HEK293 (cell line): Measurements from ENCODE around the gene IL1RL2.

Experiments used
- FEZF1 ChIP-seq: fragments of 450-650 bp; formaldehyde crosslinking; IDR thresholded peaks from 2 replicates; pipeline ENCODE4 v1.5.1; 2016; ENCODE audit warnings: missing biosample characterization, missing genetic modification characterization
- GLI2 ChIP-seq: fragments of 450-650 bp; formaldehyde crosslinking; IDR thresholded peaks from 2 replicates; pipeline ENCODE4; 2017; ENCODE audit warnings: missing biosample characterization, missing genetic modification characterization, low read depth, borderline replicate concordance
- KLF1 ChIP-seq: fragments of 450-650 bp; formaldehyde crosslinking; IDR thresholded peaks from 2 replicates; pipeline ENCODE4 v1.5.1; 2016; ENCODE audit warnings: missing biosample characterization, missing genetic modification characterization
- KLF7 ChIP-seq: fragments of 450-650 bp; formaldehyde crosslinking; IDR thresholded peaks from 2 replicates; pipeline ENCODE4 v1.5.1; 2016; ENCODE audit warnings: missing biosample characterization, missing genetic modification characterization, borderline replicate concordance
- OVOL3 ChIP-seq: fragments of 450-650 bp; formaldehyde crosslinking; IDR thresholded peaks from 2 replicates; pipeline ENCODE4 v1.5.1; 2016; ENCODE audit warnings: missing biosample characterization, missing genetic modification characterization
- REPIN1 ChIP-seq: fragments of 450-650 bp; formaldehyde crosslinking; IDR thresholded peaks from 2 replicates; pipeline ENCODE4 v1.5.1; 2017; ENCODE audit warnings: missing biosample characterization, missing genetic modification characterization, low read depth
- SP3 ChIP-seq: fragments of 450-650 bp; formaldehyde crosslinking; IDR thresholded peaks from 2 replicates; pipeline ENCODE4 v1.5.1; 2016; ENCODE audit warnings: missing biosample characterization, missing genetic modification characterization
- YY1 ChIP-seq: fragments of 450-650 bp; formaldehyde crosslinking; IDR thresholded peaks from 2 replicates; pipeline ENCODE4 v1.5.1; 2018; ENCODE audit warnings: missing biosample characterization, missing genetic modification characterization
- ZNF133 ChIP-seq: fragments of 450-650 bp; formaldehyde crosslinking; IDR thresholded peaks from 2 replicates; pipeline ENCODE4 v1.5.1; 2016; ENCODE audit warnings: missing biosample characterization, missing genetic modification characterization
- ZNF514 ChIP-seq: fragments of 450-650 bp; formaldehyde crosslinking; IDR thresholded peaks from 2 replicates; pipeline ENCODE4 v1.5.1; 2016; ENCODE audit warnings: missing biosample characterization, missing genetic modification characterization
- ZNF76 ChIP-seq: fragments of 450-650 bp; formaldehyde crosslinking; IDR thresholded peaks from 2 replicates; pipeline ENCODE4; 2016; ENCODE audit warnings: low read depth, missing biosample characterization, missing genetic modification characterization, borderline replicate concordance
- ZNF776 ChIP-seq: fragments of 450-650 bp; formaldehyde crosslinking; IDR thresholded peaks from 2 replicates; pipeline ENCODE4 v1.5.0; 2017; ENCODE audit warnings: missing biosample characterization, missing genetic modification characterization, borderline replicate concordance
- ZNF843 ChIP-seq: fragments of 450-650 bp; formaldehyde crosslinking; IDR thresholded peaks from 2 replicates; pipeline ENCODE4 v1.5.1; 2016; ENCODE audit warnings: missing biosample characterization, missing genetic modification characterization
- TF ChIP-seq, protein P1 (sequence below): fragments of 450-650 bp; formaldehyde crosslinking; IDR thresholded peaks from 2 replicates; pipeline ENCODE4 v1.5.1; 2016; ENCODE audit warnings: missing biosample characterization, missing genetic modification characterization

- TF ChIP-seq REPIN1 (tag by site-specific recombination): no peak
- TF ChIP-seq, protein P1, sequence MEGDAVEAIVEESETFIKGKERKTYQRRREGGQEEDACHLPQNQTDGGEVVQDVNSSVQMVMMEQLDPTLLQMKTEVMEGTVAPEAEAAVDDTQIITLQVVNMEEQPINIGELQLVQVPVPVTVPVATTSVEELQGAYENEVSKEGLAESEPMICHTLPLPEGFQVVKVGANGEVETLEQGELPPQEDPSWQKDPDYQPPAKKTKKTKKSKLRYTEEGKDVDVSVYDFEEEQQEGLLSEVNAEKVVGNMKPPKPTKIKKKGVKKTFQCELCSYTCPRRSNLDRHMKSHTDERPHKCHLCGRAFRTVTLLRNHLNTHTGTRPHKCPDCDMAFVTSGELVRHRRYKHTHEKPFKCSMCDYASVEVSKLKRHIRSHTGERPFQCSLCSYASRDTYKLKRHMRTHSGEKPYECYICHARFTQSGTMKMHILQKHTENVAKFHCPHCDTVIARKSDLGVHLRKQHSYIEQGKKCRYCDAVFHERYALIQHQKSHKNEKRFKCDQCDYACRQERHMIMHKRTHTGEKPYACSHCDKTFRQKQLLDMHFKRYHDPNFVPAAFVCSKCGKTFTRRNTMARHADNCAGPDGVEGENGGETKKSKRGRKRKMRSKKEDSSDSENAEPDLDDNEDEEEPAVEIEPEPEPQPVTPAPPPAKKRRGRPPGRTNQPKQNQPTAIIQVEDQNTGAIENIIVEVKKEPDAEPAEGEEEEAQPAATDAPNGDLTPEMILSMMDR (tag by site-specific recombination): no peak
- no peak for TF ChIP-seq SP3
- no peak for TF ChIP-seq ZNF776 (tag by site-specific recombination)
- TF ChIP-seq ZNF133 (tag by site-specific recombination): no peak
- TF ChIP-seq YY1: no peak
- TF ChIP-seq OVOL3 (tag by site-specific recombination): no peak
- TF ChIP-seq FEZF1 (tag by site-specific recombination): no peak
- no peak for TF ChIP-seq GLI2 (tag by site-specific recombination)
- no peak for TF ChIP-seq ZNF843
- TF ChIP-seq KLF7: no peak
- TF ChIP-seq ZNF514 (tag by site-specific recombination): no peak
- no peak for TF ChIP-seq KLF1 (tag by site-specific recombination)
- no peak for TF ChIP-seq ZNF76
Measured at GRCh38 chr2:102145107-102145506, 41.7 kb upstream of the IL1RL2 start.
